ENCODE data around the gene SLC35F3. TPM values are rescaled to one million over a fixed set of nuclear protein-coding genes. Genes with fewer than 3 reads are reported as not detected.
"Not testable (repeated sequence)": the region's sequence is repeated elsewhere in the genome, so short reads cannot be mapped to it uniquely, and the experiment has no call there.

The SLC35F3 gene
- total RNA-seq, 4 donors from 2014 or later: 1.7 TPM; not detected in 3

GRCh38 chr1:233883671-233884070 is 20.8 kb upstream of the SLC35F3 start:
- H3K4me3 ChIP-seq: no peak overlapping the region
- no peak for DNase-seq
- H3K36me3 ChIP-seq: no peaks in the 10 kb centered on the region
- no peaks in the 10 kb centered on the region for H3K4me1 ChIP-seq
- H3K9me3 ChIP-seq: no peaks in the 10 kb centered on the region
- H3K27me3 ChIP-seq: no peaks in the 10 kb centered on the region
- H3K27ac ChIP-seq: no peak overlapping the region
- TF ChIP-seq POLR2A (IDR thresholded peaks at IDR 0.05) (no peak), CTCF (IDR thresholded peaks at IDR 0.05) (no peak)

GRCh38 chr1:233884461-233885151 is 19.9 kb upstream of the SLC35F3 start:
- no peaks in the 10 kb centered on the region for H3K27me3 ChIP-seq
- TF ChIP-seq POLR2A (IDR thresholded peaks at IDR 0.05) (no peak), CTCF (IDR thresholded peaks at IDR 0.05) (no peak)
- no peak overlapping the region for H3K27ac ChIP-seq
- H3K36me3 ChIP-seq: no peaks in the 10 kb centered on the region
- no peaks in the 10 kb centered on the region for H3K4me1 ChIP-seq
- no peaks in the 10 kb centered on the region for H3K9me3 ChIP-seq
- DNase-seq: no peak
- no peak overlapping the region for H3K4me3 ChIP-seq

- Histone ChIP-seq H3K27me3 (no peaks in the 10 kb centered on the region), H3K27ac (no peak overlapping the region), H3K4me1 (no peaks in the 10 kb centered on the region), H3K9me3 (no peaks in the 10 kb centered on the region), H3K36me3 (no peaks in the 10 kb centered on the region), H3K4me3 (no peak overlapping the region)
- TF ChIP-seq POLR2A (IDR thresholded peaks at IDR 0.05) (no peak), CTCF (IDR thresholded peaks at IDR 0.05) (no peak)
- DNase-seq: no peak
Observed at GRCh38 chr1:233885196-233885920, 19.1 kb upstream of the SLC35F3 start.

GRCh38 chr1:233891151-233891550 is 13.3 kb upstream of the SLC35F3 start:
- H3K27me3 ChIP-seq, DNase-seq, H3K9me3 ChIP-seq, H3K27ac ChIP-seq, H3K4me3 ChIP-seq, H3K4me1 ChIP-seq, H3K36me3 ChIP-seq: not testable (repeated sequence)

- DNase-seq: no peak
- Histone ChIP-seq H3K9me3 (no peaks in the 10 kb centered on the region), H3K27me3 (no peaks in the 10 kb centered on the region), H3K27ac (no peak overlapping the region), H3K4me3 (no peak overlapping the region), H3K36me3 (no peaks in the 10 kb centered on the region), H3K4me1 (no peaks in the 10 kb centered on the region)
- no peak for TF ChIP-seq CTCF (IDR thresholded peaks at IDR 0.05)
- no peak for TF ChIP-seq POLR2A (IDR thresholded peaks at IDR 0.05)
Observed at GRCh38 chr1:233897325-233898162, 6.9 kb upstream of the SLC35F3 start.

GRCh38 chr1:233901495-233901894 is 3.0 kb upstream of the SLC35F3 start:
- TF ChIP-seq POLR2A (IDR thresholded peaks at IDR 0.05): no peak
- H3K4me1 ChIP-seq: no peaks in the 10 kb centered on the region

More at GRCh38 chr1:233901495-233901894, 3.0 kb upstream of the SLC35F3 start:
- no peak overlapping the region for H3K27ac ChIP-seq
- H3K27me3 ChIP-seq: no peaks in the 10 kb centered on the region
- H3K9me3 ChIP-seq: no peaks in the 10 kb centered on the region
- no peak overlapping the region for H3K4me3 ChIP-seq
- DNase-seq: no peak
- H3K36me3 ChIP-seq: no peaks in the 10 kb centered on the region

All from Peyer's patch (tissue), 4 donors.